IMR-90 (cell line): Measurements from ENCODE around the gene ARHGEF10L.

Source experiments
- CHD1 ChIP-seq: IDR thresholded peaks from 2 replicates; pipeline ENCODE4 v1.6.1; 2012; ENCODE audit warnings: low read depth, low read length, improper control_type of control experiment
- MAFK ChIP-seq: IDR thresholded peaks from 2 replicates; pipeline ENCODE4 v1.6.1; 2012; ENCODE audit warnings: low read depth, low read length, improper control_type of control experiment
- MAZ ChIP-seq: IDR thresholded peaks from 2 replicates; pipeline ENCODE4 v1.6.1; 2012; ENCODE audit warnings: low read depth, mild to moderate bottlenecking, low read length, improper control_type of control experiment, moderate library complexity, borderline replicate concordance
- TF ChIP-seq, protein P1 (sequence below): conservative IDR thresholded peaks from 2 replicates; pipeline ENCODE4 v1.5.1; 2012; ENCODE audit warnings: mild to moderate bottlenecking, low read depth, low read length, improper control_type of control experiment

DNA sequence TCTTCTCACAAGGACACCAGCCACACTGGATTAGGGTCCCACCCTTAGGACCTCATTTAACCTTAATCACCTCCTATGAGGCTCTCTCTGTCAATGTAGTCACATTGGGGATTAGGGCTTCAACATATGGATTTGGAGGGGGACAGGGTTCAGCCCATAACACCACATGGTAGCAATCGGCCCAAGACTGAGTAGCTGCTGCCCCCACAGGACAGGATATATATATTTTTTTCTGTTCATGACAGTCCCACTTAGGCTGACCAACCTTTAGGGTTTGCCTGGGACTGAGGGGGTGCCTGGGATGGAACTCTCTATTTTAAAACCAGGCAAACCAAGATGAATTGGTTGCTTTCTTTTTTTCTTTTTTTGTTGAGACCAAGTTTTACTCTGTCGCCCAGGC is 207.4 kb downstream of the ARHGEF10L start:
- TF ChIP-seq MAFK (no peak), MAZ (no peak), CHD1 (no peak)
- TF ChIP-seq, protein P1, sequence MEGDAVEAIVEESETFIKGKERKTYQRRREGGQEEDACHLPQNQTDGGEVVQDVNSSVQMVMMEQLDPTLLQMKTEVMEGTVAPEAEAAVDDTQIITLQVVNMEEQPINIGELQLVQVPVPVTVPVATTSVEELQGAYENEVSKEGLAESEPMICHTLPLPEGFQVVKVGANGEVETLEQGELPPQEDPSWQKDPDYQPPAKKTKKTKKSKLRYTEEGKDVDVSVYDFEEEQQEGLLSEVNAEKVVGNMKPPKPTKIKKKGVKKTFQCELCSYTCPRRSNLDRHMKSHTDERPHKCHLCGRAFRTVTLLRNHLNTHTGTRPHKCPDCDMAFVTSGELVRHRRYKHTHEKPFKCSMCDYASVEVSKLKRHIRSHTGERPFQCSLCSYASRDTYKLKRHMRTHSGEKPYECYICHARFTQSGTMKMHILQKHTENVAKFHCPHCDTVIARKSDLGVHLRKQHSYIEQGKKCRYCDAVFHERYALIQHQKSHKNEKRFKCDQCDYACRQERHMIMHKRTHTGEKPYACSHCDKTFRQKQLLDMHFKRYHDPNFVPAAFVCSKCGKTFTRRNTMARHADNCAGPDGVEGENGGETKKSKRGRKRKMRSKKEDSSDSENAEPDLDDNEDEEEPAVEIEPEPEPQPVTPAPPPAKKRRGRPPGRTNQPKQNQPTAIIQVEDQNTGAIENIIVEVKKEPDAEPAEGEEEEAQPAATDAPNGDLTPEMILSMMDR, result no peak
